DOHH2 (cell line): ENCODE data around the gene IGF2.

Source experiments
- H3F3A ChIP-seq: fragments of 200-600 bp; sonication (generic), shearing (Covaris generic); 2 replicates; pipeline ENCODE4 v1.6.0; 2016; ENCODE audit warnings: antibody characterized with exemption, mild to moderate bottlenecking; ENCODE audit not compliant: control insufficient read depth, insufficient read depth
- H3K27ac ChIP-seq: fragments of 200-600 bp; sonication (generic); 2 replicates; pipeline ENCODE4 v1.5.1; 2014; ENCODE audit warnings: low read depth, mild to moderate bottlenecking, low read length, moderate library complexity
- H3K27me3 ChIP-seq: fragments of 200-600 bp; sonication (generic); 2 replicates; pipeline ENCODE4 v1.6.1; 2014; ENCODE audit warnings: mild to moderate bottlenecking, low read length, mixed read lengths; ENCODE audit not compliant: control insufficient read depth
- H3K36me3 ChIP-seq: fragments of 200-600 bp; sonication (generic); 2 replicates; pipeline ENCODE4 v1.6.1; 2014; ENCODE audit warnings: mild to moderate bottlenecking, low read length, moderate library complexity, mixed read lengths; ENCODE audit not compliant: control insufficient read depth
- H3K4me1 ChIP-seq: fragments of 200-600 bp; sonication (generic); 2 replicates; pipeline ENCODE4 v1.6.1; 2014; ENCODE audit warnings: mild to moderate bottlenecking, low read length, mixed read lengths; ENCODE audit not compliant: control insufficient read depth
- H3K4me2 ChIP-seq: fragments of 200-600 bp; sonication (generic); 2 replicates; pipeline ENCODE4 v1.6.0; 2014; ENCODE audit warnings: mild to moderate bottlenecking, low read length, moderate library complexity
- H3K4me3 ChIP-seq: fragments of 200-600 bp; sonication (generic); 2 replicates; pipeline ENCODE4 v1.5.1; 2014; ENCODE audit warnings: mild to moderate bottlenecking, low read length, mixed read lengths
- H3K79me2 ChIP-seq: fragments of 200-600 bp; sonication (generic); 2 replicates; pipeline ENCODE4 v1.6.1; 2014; ENCODE audit warnings: mild to moderate bottlenecking, low read length, mixed read lengths; ENCODE audit not compliant: control insufficient read depth
- H3K9me2 ChIP-seq: fragments of 200-600 bp; sonication (generic); replicated peaks from 2 replicates; pipeline ENCODE4 v1.6.1; 2014; ENCODE audit warnings: mild to moderate bottlenecking, low read length, mixed read lengths; ENCODE audit not compliant: control insufficient read depth
- H3K9me3 ChIP-seq: fragments of 200-600 bp; sonication (generic); 2 replicates; pipeline ENCODE4 v1.6.1; 2014; ENCODE audit warnings: antibody characterized with exemption, low read length, mixed read lengths; ENCODE audit not compliant: control insufficient read depth, insufficient read depth
- H4K20me1 ChIP-seq: fragments of 200-600 bp; sonication (generic); 2 replicates; pipeline ENCODE4 v1.6.0; 2014; ENCODE audit warnings: low read depth, mild to moderate bottlenecking, antibody characterized with exemption, low read length, moderate library complexity; ENCODE audit not compliant: control insufficient read depth, insufficient read depth
- CTCF ChIP-seq: fragments of 200-600 bp; sonication (generic); IDR thresholded peaks from one replicate; pipeline ENCODE4 v1.5.1; 2014; ENCODE audit warnings: antibody characterized with exemption, mild to moderate bottlenecking, low read depth, low read length; ENCODE audit not compliant: poor library complexity, severe bottlenecking
- EZH2phosphoT487 ChIP-seq: fragments of 200-600 bp; sonication (generic); IDR thresholded peaks from 2 replicates; pipeline ENCODE4 v1.6.1; 2017; ENCODE audit warnings: borderline replicate concordance, mild to moderate bottlenecking, antibody characterized with exemption, low read length, moderate library complexity, mixed read lengths

IGF2 gene

GRCh38 chr11:2149460-2149859 is 10.3 kb upstream of the IGF2 start:
- no peaks in the 10 kb centered on the region for H3K79me2 ChIP-seq
- H4K20me1 ChIP-seq = 0 out of 2 replicates have a peak, but pooled peaks cover 2% of the 10 kb centered on the region
- H3K27me3 ChIP-seq = peaks cover 26% of the 10 kb centered on the region
- no peaks in the 10 kb centered on the region for H3K9me2 ChIP-seq
- H3K4me2 ChIP-seq = no peak overlapping the region
- no peak overlapping the region for H3K27ac ChIP-seq
- H3K36me3 ChIP-seq = no peaks in the 10 kb centered on the region
- no peak overlapping the region for H3K4me3 ChIP-seq
- H3F3A ChIP-seq = no peaks in the 10 kb centered on the region
- peaks cover 5% of the 10 kb centered on the region for H3K4me1 ChIP-seq
- no peaks in the 10 kb centered on the region for H3K9me3 ChIP-seq
- TF ChIP-seq CTCF (no peak), EZH2phosphoT487 (no peak)

- Histone ChIP-seq H3K79me2 (no peaks in the 10 kb centered on the region), H3K4me1 (peaks cover 5% of the 10 kb centered on the region), H3K27ac (no peak overlapping the region)
Observed at GRCh38 chr11:2148595-2148994, 9.4 kb upstream of the IGF2 start.

GRCh38 chr11:2147391-2147790 is 8.2 kb upstream of the IGF2 start:
- Histone ChIP-seq H3K4me1 (peaks cover 5% of the 10 kb centered on the region), H3K36me3 (no peaks in the 10 kb centered on the region), H4K20me1 (0 out of 2 replicates have a peak, but pooled peaks cover 2% of the 10 kb centered on the region), H3K9me2 (no peaks in the 10 kb centered on the region), H3K79me2 (no peaks in the 10 kb centered on the region), H3K9me3 (no peaks in the 10 kb centered on the region), H3K4me2 (no peak overlapping the region), H3K27me3 (peaks cover 43% of the 10 kb centered on the region), H3K27ac (no peak overlapping the region), H3F3A (no peaks in the 10 kb centered on the region), H3K4me3 (no peak overlapping the region)
- no peak for TF ChIP-seq CTCF
- TF ChIP-seq EZH2phosphoT487 = no peak

More at GRCh38 chr11:2148595-2148994, 9.4 kb upstream of the IGF2 start:
- H3K27me3 ChIP-seq = peaks cover 33% of the 10 kb centered on the region
- H4K20me1 ChIP-seq = 0 out of 2 replicates have a peak, but pooled peaks cover 2% of the 10 kb centered on the region
- H3K36me3 ChIP-seq = no peaks in the 10 kb centered on the region
- TF ChIP-seq CTCF (no peak), EZH2phosphoT487 (no peak)
- H3K4me2 ChIP-seq = no peak overlapping the region
- no peaks in the 10 kb centered on the region for H3K9me2 ChIP-seq
- H3K9me3 ChIP-seq = no peaks in the 10 kb centered on the region
- no peak overlapping the region for H3K4me3 ChIP-seq
- no peaks in the 10 kb centered on the region for H3F3A ChIP-seq

- Histone ChIP-seq H3K4me3 (no peak overlapping the region), H3K27ac (no peak overlapping the region), H4K20me1 (no peaks in the 10 kb centered on the region), H3K9me2 (no peaks in the 10 kb centered on the region), H3K36me3 (no peaks in the 10 kb centered on the region), H3K27me3 (peaks cover 45% of the 10 kb centered on the region), H3K9me3 (no peaks in the 10 kb centered on the region), H3K4me1 (no peaks in the 10 kb centered on the region), H3F3A (no peaks in the 10 kb centered on the region), H3K79me2 (no peaks in the 10 kb centered on the region), H3K4me2 (no peak overlapping the region)
- TF ChIP-seq CTCF = no peak
- no peak for TF ChIP-seq EZH2phosphoT487
Observed at GRCh38 chr11:2146051-2146450, 6.9 kb upstream of the IGF2 start.
